Lung (tissue), 12 donors: ENCODE data around the gene TTC28. TPM values are rescaled to one million over a fixed set of nuclear protein-coding genes. Genes with fewer than 3 reads are reported as not detected.
A peak's percentile ranks its signal among the peaks of the same experiment; 100 is the strongest.
"Not testable (repeated sequence)": the region's sequence is repeated elsewhere in the genome, so short reads cannot be mapped to it uniquely, and the experiment has no call there.

Experiments used
- ATAC-seq: fragments of 200-7000 bp; cut with Tn5 transposase; one replicate; pipeline ENCODE4 v1.9.1; 2020; ENCODE audit warnings: moderate number of reproducible peaks; ENCODE audit not compliant: insufficient read depth, low FRiP score
- DNase-seq, 3 donors: peaks; one replicate each; pipeline ENCODE4 v3.0.0-alpha.2; 2013 to 2017
- H3K27ac ChIP-seq, 2 donors: one replicate each; pipeline ENCODE4 v1.5.1; 2013; ENCODE audit warnings: mild to moderate bottlenecking in 2 of 2, moderate library complexity in 2 of 2, control low read depth in 1 of 2, inconsistent platforms in 1 of 2, low read depth in 1 of 2, low read length in 1 of 2
- H3K27me3 ChIP-seq, 3 donors: one replicate each; pipeline ENCODE4 v1.5.1; 2013; ENCODE audit warnings: low read length in 2 of 3; ENCODE audit not compliant: control insufficient read depth in 3 of 3, insufficient read depth in 3 of 3
- H3K36me3 ChIP-seq, 4 donors: one replicate each; pipeline ENCODE4 v1.5.1; 2013; ENCODE audit warnings: low read length in 4 of 4, mild to moderate bottlenecking in 1 of 4, moderate library complexity in 1 of 4; ENCODE audit not compliant: control insufficient read depth in 4 of 4, insufficient read depth in 4 of 4
- H3K4me1 ChIP-seq, 5 donors: one replicate each; pipeline ENCODE4 v1.5.1; 2013; ENCODE audit warnings: low read length in 5 of 5, mild to moderate bottlenecking in 2 of 5, moderate library complexity in 1 of 5; ENCODE audit not compliant: control insufficient read depth in 5 of 5, insufficient read depth in 5 of 5
- H3K4me3 ChIP-seq: one replicate; pipeline ENCODE4 v1.5.1; 2013; ENCODE audit warnings: mild to moderate bottlenecking, control low read depth, moderate library complexity
- H3K9ac ChIP-seq, 2 donors: one replicate each; pipeline ENCODE4 v1.5.1; 2013; ENCODE audit warnings: low read length in 2 of 2, control low read depth in 1 of 2; ENCODE audit not compliant: insufficient read depth in 1 of 2
- H3K9me3 ChIP-seq, 4 donors: one replicate each; pipeline ENCODE4 v1.5.1; 2013; ENCODE audit warnings: low read length in 3 of 4, mild to moderate bottlenecking in 1 of 4, moderate library complexity in 1 of 4; ENCODE audit not compliant: control insufficient read depth in 4 of 4, insufficient read depth in 3 of 4
- WGBS, 2 donors: extraction: QIAGEN DNeasy Blood & Tissue Kit; methylation state at CpG; one replicate each; pipeline ENCODE4 v1.1.7; 2013; 5-methylcytosine and 5-hydroxymethylcytosine counted together
- polyA plus RNA-seq, 2 donors: library from polyadenylated mRNA; stranded (reverse); fragments of 200-250 nt; gene quantifications; one replicate each; pipeline ENCODE4 v1.2.1, GENCODE V29; 2013
- total RNA-seq, 2 donors: library from RNA; depleted of rRNA in 1 of 2; stranded (reverse); fragments of >200 nt in 1 of 2; gene quantifications; one replicate each; pipeline ENCODE4 v1.2.1, GENCODE V29; 2014 to 2021
- TF ChIP-seq, protein P1 (sequence below): IDR thresholded peaks from 2 replicates; pipeline ENCODE4 v1.5.1; 2012; ENCODE audit warnings: mild to moderate bottlenecking; ENCODE audit errors: control extremely low read depth, extremely low read depth
- donor health status: control.
- donor health status: control.
- donor health status: Bipolar disorder and iron deficiency.
- donor health status: healthy.
- donor health status: DM: yes; HTN: yes; CAD: no.

Gene TTC28
- total and polyA plus RNA-seq, 4 donors: 4.7 to 72.2 (median 24.8) TPM

DNA sequence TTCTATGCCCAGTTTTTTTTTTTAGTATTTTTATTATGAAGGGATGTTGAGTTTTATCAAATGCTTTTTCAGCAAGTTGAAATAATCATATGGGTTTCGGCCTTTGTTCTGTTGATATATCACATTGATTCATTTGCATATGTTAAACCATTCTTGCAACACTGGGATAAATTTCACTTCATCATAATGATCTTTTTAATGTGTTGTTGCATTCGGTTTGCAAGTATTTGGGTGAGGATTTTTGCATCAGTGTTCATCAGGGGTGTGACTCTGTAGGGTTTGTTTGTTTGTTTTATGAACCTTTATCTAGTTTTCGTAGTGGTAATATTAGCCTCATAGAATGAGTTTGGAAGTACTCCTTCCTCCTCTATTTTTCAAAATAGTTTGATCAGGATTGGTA lies 103.5 kb downstream of the TTC28 start:
- TF ChIP-seq, protein P1, sequence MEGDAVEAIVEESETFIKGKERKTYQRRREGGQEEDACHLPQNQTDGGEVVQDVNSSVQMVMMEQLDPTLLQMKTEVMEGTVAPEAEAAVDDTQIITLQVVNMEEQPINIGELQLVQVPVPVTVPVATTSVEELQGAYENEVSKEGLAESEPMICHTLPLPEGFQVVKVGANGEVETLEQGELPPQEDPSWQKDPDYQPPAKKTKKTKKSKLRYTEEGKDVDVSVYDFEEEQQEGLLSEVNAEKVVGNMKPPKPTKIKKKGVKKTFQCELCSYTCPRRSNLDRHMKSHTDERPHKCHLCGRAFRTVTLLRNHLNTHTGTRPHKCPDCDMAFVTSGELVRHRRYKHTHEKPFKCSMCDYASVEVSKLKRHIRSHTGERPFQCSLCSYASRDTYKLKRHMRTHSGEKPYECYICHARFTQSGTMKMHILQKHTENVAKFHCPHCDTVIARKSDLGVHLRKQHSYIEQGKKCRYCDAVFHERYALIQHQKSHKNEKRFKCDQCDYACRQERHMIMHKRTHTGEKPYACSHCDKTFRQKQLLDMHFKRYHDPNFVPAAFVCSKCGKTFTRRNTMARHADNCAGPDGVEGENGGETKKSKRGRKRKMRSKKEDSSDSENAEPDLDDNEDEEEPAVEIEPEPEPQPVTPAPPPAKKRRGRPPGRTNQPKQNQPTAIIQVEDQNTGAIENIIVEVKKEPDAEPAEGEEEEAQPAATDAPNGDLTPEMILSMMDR: no peak
- Histone ChIP-seq H3K27ac (no peak overlapping the region), H3K36me3 (no peaks in the 10 kb centered on the region), H3K4me3 (no peak overlapping the region), H3K9me3 (no peaks in the 10 kb centered on the region), H3K4me1 (peaks cover 0 to 4% (median 0%) of the 10 kb centered on the region in 5 donors), H3K9ac (no peak overlapping the region), H3K27me3 (no peaks in the 10 kb centered on the region)
- no peak for ATAC-seq
- no peak for DNase-seq
- 88 to 98% methylated on average over 3 of the region's 3 CpGs for WGBS, 2 donors

DNA sequence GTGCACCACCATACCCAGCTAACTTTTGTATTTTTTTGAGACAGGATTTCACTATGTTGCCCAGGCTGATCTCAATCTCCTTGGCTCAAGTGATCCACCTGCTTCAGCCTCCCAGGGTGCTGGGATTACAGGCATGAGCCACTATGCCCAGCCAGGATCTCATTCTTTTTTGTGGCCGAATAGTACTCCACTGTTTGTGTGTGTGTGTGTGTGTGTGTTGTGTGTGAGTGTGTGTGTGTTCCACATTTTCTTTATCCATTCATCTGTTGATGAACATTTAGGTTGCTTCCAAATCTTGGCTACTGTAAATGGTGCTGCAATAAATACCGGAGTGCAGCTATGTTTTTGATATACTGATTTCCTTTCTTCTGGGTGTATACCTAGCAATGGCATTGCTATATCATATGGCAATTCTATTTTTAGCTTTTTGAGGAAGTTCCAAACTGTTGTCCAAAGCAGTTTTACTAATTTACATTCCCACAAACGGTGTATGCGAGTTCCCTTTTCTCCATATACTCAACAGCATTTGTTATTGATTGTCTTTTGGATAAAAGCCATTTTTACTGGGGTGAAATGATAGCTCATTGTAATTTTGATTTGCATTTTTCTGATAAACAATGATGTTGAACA lies 105.4 kb downstream of the TTC28 start:
- H3K9me3 ChIP-seq: no peaks in the 10 kb centered on the region
- no peak overlapping the region for H3K4me3 ChIP-seq
- WGBS, 2 donors: 46 to 65% methylated on average over 4 of the region's 4 CpGs
- DNase-seq (no peak), ATAC-seq (no peak)
- no peak overlapping the region for H3K9ac ChIP-seq
- H3K27ac ChIP-seq: no peak overlapping the region
- no peaks in the 10 kb centered on the region for H3K36me3 ChIP-seq
- TF ChIP-seq, protein P1: no peak
- no peaks in the 10 kb centered on the region for H3K27me3 ChIP-seq
- peaks cover 0 to 8% (median 0%) of the 10 kb centered on the region in 5 donors for H3K4me1 ChIP-seq

DNA sequence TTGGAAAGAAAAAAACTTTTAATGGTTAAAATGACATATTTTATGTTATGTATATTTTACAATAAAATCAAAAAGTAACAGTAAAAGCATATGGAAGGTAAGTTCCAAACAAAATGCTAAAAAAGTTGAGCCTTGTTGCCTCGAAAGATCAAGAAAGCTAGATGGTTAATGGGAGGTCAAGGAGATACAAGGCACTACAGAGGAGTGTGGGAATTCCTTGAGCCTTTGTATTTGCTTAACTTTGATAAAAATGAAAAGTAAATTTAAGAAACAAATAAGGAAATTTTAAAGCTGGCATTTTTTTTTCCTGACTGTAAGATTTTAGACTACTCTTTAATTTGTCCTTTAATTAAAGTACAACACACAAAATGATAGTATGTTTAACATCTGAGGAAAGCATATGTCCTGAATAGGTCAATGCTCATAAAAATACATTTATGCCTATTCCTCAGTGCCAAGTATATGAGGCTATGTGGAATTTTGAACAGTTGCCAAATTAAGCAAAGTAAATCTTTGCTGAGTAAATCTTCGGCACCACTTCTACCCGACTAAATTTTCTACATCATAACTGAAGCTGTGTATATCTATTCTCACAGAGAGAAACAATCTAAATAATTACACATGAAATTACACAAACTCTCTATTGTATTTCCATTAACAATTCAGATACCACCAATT lies 108.8 kb downstream of the TTC28 start:
- no peak for ATAC-seq

DNA sequence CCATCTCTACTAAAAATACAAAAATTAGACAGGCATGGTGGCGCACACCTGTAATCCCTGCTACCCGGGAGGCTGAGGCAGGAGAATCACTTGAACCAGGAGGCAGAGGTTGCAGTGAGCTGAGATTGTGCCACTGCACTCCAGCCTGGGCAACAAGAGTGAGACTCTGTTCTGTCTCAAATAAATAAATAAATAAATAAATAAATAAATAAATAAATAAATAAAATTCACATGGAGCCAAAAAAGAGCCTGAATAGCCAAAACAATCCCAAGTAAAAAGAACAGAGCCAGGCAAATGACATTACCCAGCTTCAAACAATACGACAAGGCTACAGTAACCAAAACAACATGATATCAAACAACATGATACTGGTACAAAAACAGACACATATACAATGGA lies 110.7 kb downstream of the TTC28 start:
- not testable (repeated sequence) for H3K9ac ChIP-seq, ATAC-seq, H3K9me3 ChIP-seq, H3K4me1 ChIP-seq, H3K27me3 ChIP-seq, H3K4me3 ChIP-seq, DNase-seq, H3K36me3 ChIP-seq, H3K27ac ChIP-seq
- 95 to 99% methylated on average over 3 of the region's 3 CpGs for WGBS, 2 donors

More for the DNA sequence above, 108.8 kb downstream of the TTC28 start:
- TF ChIP-seq, protein P1: no peak
- peaks cover 0 to 8% (median 0%) of the 10 kb centered on the region in 5 donors for H3K4me1 ChIP-seq
- no peak overlapping the region for H3K9ac ChIP-seq
- no peaks in the 10 kb centered on the region for H3K36me3 ChIP-seq
- no peak overlapping the region for H3K27ac ChIP-seq
- no peak overlapping the region for H3K4me3 ChIP-seq
- DNase-seq: peak in 2 of 3 donors; percentile 52 to 61
- no peaks in the 10 kb centered on the region for H3K27me3 ChIP-seq
- H3K9me3 ChIP-seq: no peaks in the 10 kb centered on the region
- 53 to 81% methylated on average over 3 of the region's 3 CpGs for WGBS, 2 donors
